HEK293 (cell line): Measurements from ENCODE around the gene GGA1.

Experiments
- CTCF ChIA-PET: fragments of 350-600 bp; formaldehyde crosslinking; extraction: SDS; loops from one replicate; lab custom pipeline; 2021; ENCODE audit warnings: antibody characterized with exemption; lab: Yijun Ruan, JAX
- POLR2A ChIA-PET: fragments of 300-600 bp; formaldehyde crosslinking; extraction: SDS; loops from one replicate; lab custom pipeline; 2020; ENCODE audit warnings: antibody characterized with exemption, inconsistent platforms; lab: Yijun Ruan, JAX
- H3K27ac ChIP-seq: fragments of 200-500 bp; sonication (Bioruptor generic); 2 replicates; pipeline ENCODE4 v1.5.1; 2014; ENCODE audit warnings: low read depth, low read length, control low read depth, inconsistent platforms; ENCODE audit errors: extremely low read depth
- H3K36me3 ChIP-seq, 2 experiments: fragments of 200-500 bp in 1 of 2; sonication (Bioruptor generic) in 1 of 2; 1 replicate in 1 of 2; 2 replicates in 1 of 2; pipeline ENCODE4 v1.5.1; 2014 to 2017; ENCODE audit warnings: inconsistent platforms in 2 of 2, low read length in 2 of 2; ENCODE audit not compliant: control insufficient read depth in 2 of 2, insufficient read depth in 1 of 2
- H3K4me1 ChIP-seq: fragments of 200-500 bp; sonication (Bioruptor generic); 2 replicates; pipeline ENCODE4 v1.5.1; 2014; ENCODE audit warnings: mild to moderate bottlenecking, low read length, inconsistent platforms; ENCODE audit not compliant: control insufficient read depth, insufficient read depth
- H3K4me3 ChIP-seq: 2 replicates; pipeline ENCODE4 v1.5.1; 2011; ENCODE audit warnings: low read depth, mild to moderate bottlenecking, control low read depth, low read length, moderate library complexity
- H3K9me3 ChIP-seq: fragments of 200-500 bp; sonication (Bioruptor generic); 2 replicates; pipeline ENCODE4 v1.5.1; 2014; ENCODE audit warnings: low read depth, low read length, inconsistent platforms; ENCODE audit not compliant: control insufficient read depth, insufficient read depth
- ELK4 ChIP-seq: IDR thresholded peaks from 2 replicates; pipeline ENCODE4 v1.6.1; 2011; ENCODE audit warnings: mild to moderate bottlenecking, low read depth, low read length, borderline replicate concordance
- GFI1B ChIP-seq: fragments of 450-650 bp; formaldehyde crosslinking; IDR thresholded peaks from 2 replicates; pipeline ENCODE4 v1.5.1; 2016; ENCODE audit warnings: missing biosample characterization, missing genetic modification characterization
- GLI2 ChIP-seq: fragments of 450-650 bp; formaldehyde crosslinking; IDR thresholded peaks from 2 replicates; pipeline ENCODE4; 2017; ENCODE audit warnings: missing biosample characterization, missing genetic modification characterization, low read depth, borderline replicate concordance
- HOXD13 ChIP-seq: sonication (generic); formaldehyde crosslinking; IDR thresholded peaks from 2 replicates; pipeline ENCODE4 v1.8.0; 2022; ENCODE audit warnings: missing genetic modification reagents, borderline replicate concordance
- MEIS1 ChIP-seq: sonication (generic); formaldehyde crosslinking; IDR thresholded peaks from 2 replicates; pipeline ENCODE4 v1.8.1; 2022; ENCODE audit warnings: missing genetic modification reagents, mild to moderate bottlenecking, borderline replicate concordance
- PRDM1 ChIP-seq: fragments of 450-650 bp; formaldehyde crosslinking; IDR thresholded peaks from 2 replicates; pipeline ENCODE4; 2016; ENCODE audit warnings: missing biosample characterization, missing genetic modification characterization
- SETDB1 ChIP-seq: IDR thresholded peaks from one replicate; pipeline ENCODE4 v1.6.1; 2017; ENCODE audit warnings: mild to moderate bottlenecking, low read length, moderate library complexity, mixed read lengths; ENCODE audit not compliant: insufficient read length
- ZBTB17 ChIP-seq: fragments of 450-650 bp; formaldehyde crosslinking; IDR thresholded peaks from 2 replicates; pipeline ENCODE4 v1.5.1; 2016; ENCODE audit warnings: missing biosample characterization, missing genetic modification characterization
- ZFP41 ChIP-seq: fragments of 450-650 bp; formaldehyde crosslinking; IDR thresholded peaks from 2 replicates; pipeline ENCODE4 v1.5.1; 2016; ENCODE audit warnings: missing biosample characterization, missing genetic modification characterization, borderline replicate concordance
- ZNF112 ChIP-seq: fragments of 450-650 bp; formaldehyde crosslinking; IDR thresholded peaks from 2 replicates; pipeline ENCODE4 v1.5.0; 2017; ENCODE audit warnings: missing biosample characterization, missing genetic modification characterization
- ZNF16 ChIP-seq: fragments of 450-650 bp; formaldehyde crosslinking; IDR thresholded peaks from 2 replicates; pipeline ENCODE4 v1.5.1; 2016; ENCODE audit warnings: low read depth, missing biosample characterization, missing genetic modification characterization
- ZNF19 ChIP-seq: fragments of 450-650 bp; formaldehyde crosslinking; IDR thresholded peaks from 2 replicates; pipeline ENCODE4; 2016; ENCODE audit warnings: missing biosample characterization, missing genetic modification characterization, low read depth
- ZNF518A ChIP-seq: fragments of 450-650 bp; formaldehyde crosslinking; conservative IDR thresholded peaks from 2 replicates; pipeline ENCODE4 v1.5.1; 2016; ENCODE audit warnings: low read depth, missing biosample characterization, missing genetic modification characterization
- ZNF580 ChIP-seq: fragments of 450-650 bp; formaldehyde crosslinking; IDR thresholded peaks from 2 replicates; pipeline ENCODE4 v1.5.1; 2016; ENCODE audit warnings: missing biosample characterization, missing genetic modification characterization
- ZNF600 ChIP-seq: fragments of 450-650 bp; formaldehyde crosslinking; IDR thresholded peaks from 2 replicates; pipeline ENCODE4 v1.5.1; 2016; ENCODE audit warnings: missing biosample characterization, missing genetic modification characterization
- ZNF623 ChIP-seq: fragments of 450-650 bp; formaldehyde crosslinking; IDR thresholded peaks from 2 replicates; pipeline ENCODE4 v1.5.1; 2016; ENCODE audit warnings: missing biosample characterization, missing genetic modification characterization
- ZNF677 ChIP-seq: fragments of 450-650 bp; IDR thresholded peaks from 2 replicates; pipeline ENCODE4 v1.5.0; 2018; ENCODE audit warnings: missing biosample characterization, mild to moderate bottlenecking, missing genetic modification characterization, moderate library complexity
- ZNF747 ChIP-seq: fragments of 450-650 bp; formaldehyde crosslinking; IDR thresholded peaks from 2 replicates; pipeline ENCODE4 v1.5.1; 2016; ENCODE audit warnings: missing biosample characterization, missing genetic modification characterization
- ZNF792 ChIP-seq: fragments of 450-650 bp; formaldehyde crosslinking; IDR thresholded peaks from 2 replicates; pipeline ENCODE4 v1.5.1; 2016; ENCODE audit warnings: missing biosample characterization, missing genetic modification characterization
- ZSCAN18 ChIP-seq: fragments of 450-650 bp; formaldehyde crosslinking; IDR thresholded peaks from 2 replicates; pipeline ENCODE4 v1.5.1; 2016; ENCODE audit warnings: missing biosample characterization, missing genetic modification characterization
- TF ChIP-seq, protein P1 (sequence below): fragments of 450-650 bp; formaldehyde crosslinking; IDR thresholded peaks from 2 replicates; pipeline ENCODE4 v1.5.1; 2016; ENCODE audit warnings: missing biosample characterization, missing genetic modification characterization

GGA1 gene

DNA sequence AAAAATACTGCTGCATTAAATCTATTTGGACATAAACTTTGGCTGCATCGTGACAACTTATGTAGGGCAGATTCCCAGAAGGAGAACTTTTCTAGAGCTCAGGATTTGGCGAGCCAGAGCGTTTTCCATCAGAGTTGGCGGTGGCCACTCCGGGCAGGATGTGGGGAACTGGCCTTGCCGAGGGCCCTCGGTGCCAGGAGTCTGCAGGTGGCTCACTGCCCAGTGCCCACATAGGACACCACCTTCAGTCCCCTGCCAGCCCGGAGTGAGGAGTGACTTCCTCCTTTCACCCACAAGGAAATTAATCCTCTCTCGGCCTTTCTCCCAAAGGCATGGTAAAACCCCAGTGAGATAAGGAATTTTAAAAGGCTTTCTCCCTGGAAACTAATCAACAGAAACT, 27.1 kb upstream of the GGA1 start:
- ChIA-PET POLR2A (interaction anchor here (1.0 kb wide), 1 partner anchor 13 kb away, joined by 3 read pairs; no protein-coding TSS in a partner anchor), CTCF (interaction anchor here (0.7 to 6.9 kb wide), 5 partner anchors 11 to 41 kb away, joined by 3 to 39 read pairs (median 10); no protein-coding TSS in a partner anchor)
- H3K36me3 ChIP-seq, result no peaks in the 10 kb centered on the region
- H3K27ac ChIP-seq, result no peak overlapping the region
- H3K4me3 ChIP-seq, result no peak overlapping the region
- 0 out of 2 replicates have a peak, but pooled peaks cover 3% of the 10 kb centered on the region for H3K4me1 ChIP-seq
- no peak for TF ChIP-seq ZNF623 (tag by site-specific recombination)
- TF ChIP-seq ZNF112 (tag by site-specific recombination), result no peak
- peak; percentile 61 for TF ChIP-seq PRDM1 (tag by site-specific recombination)
- no peaks in the 10 kb centered on the region for H3K9me3 ChIP-seq

- Histone ChIP-seq H3K9me3 (no peaks in the 10 kb centered on the region), H3K27ac (no peak overlapping the region), H3K36me3 (no peaks in the 10 kb centered on the region), H3K4me3 (no peak overlapping the region), H3K4me1 (0 out of 2 replicates have a peak, but pooled peaks cover 3% of the 10 kb centered on the region)
- ChIA-PET POLR2A (interaction anchor here (0.5 kb wide), 1 partner anchor 25 kb away, joined by 3 read pairs; no protein-coding TSS in a partner anchor), CTCF (interaction anchor here (1.0 to 6.9 kb wide), 7 partner anchors 10 to 44 kb away, joined by 3 to 39 read pairs (median 4); no protein-coding TSS in a partner anchor)
- TF ChIP-seq ZFP41 (tag by site-specific recombination) (no peak), ZNF518A (tag by site-specific recombination) (no peak), HOXD13 (CRISPR knock-in tag) (no peak), GLI2 (tag by site-specific recombination) (no peak), ZNF747 (tag by site-specific recombination) (no peak), ZNF600 (tag by site-specific recombination) (no peak), ZNF677 (tag by site-specific recombination) (no peak), MEIS1 (CRISPR knock-in tag) (no peak), ZNF16 (tag by site-specific recombination) (no peak), ZNF580 (no peak), ZSCAN18 (tag by site-specific recombination) (no peak), ZBTB17 (tag by site-specific recombination) (no peak), SETDB1 (no peak), ZNF792 (tag by site-specific recombination) (no peak), ELK4 (no peak), GFI1B (tag by site-specific recombination) (no peak), ZNF19 (tag by site-specific recombination) (no peak)
- TF ChIP-seq, protein P1, sequence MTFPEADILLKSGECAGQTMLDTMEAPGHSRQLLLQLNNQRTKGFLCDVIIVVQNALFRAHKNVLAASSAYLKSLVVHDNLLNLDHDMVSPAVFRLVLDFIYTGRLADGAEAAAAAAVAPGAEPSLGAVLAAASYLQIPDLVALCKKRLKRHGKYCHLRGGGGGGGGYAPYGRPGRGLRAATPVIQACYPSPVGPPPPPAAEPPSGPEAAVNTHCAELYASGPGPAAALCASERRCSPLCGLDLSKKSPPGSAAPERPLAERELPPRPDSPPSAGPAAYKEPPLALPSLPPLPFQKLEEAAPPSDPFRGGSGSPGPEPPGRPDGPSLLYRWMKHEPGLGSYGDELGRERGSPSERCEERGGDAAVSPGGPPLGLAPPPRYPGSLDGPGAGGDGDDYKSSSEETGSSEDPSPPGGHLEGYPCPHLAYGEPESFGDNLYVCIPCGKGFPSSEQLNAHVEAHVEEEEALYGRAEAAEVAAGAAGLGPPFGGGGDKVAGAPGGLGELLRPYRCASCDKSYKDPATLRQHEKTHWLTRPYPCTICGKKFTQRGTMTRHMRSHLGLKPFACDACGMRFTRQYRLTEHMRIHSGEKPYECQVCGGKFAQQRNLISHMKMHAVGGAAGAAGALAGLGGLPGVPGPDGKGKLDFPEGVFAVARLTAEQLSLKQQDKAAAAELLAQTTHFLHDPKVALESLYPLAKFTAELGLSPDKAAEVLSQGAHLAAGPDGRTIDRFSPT (tag by site-specific recombination), result no peak
These were observed 26.1 kb upstream of the GGA1 start for GRCh38 chr22:37582526-37582925.
